ENCODE results near the gene USP26.
"Not testable (repeated sequence)": the region's sequence is repeated elsewhere in the genome, so short reads cannot be mapped to it uniquely, and the experiment has no call there.

USP26 gene

GRCh38 chrX:132983496-132983895 is 113.4 kb downstream of the USP26 start:
- Histone ChIP-seq H2AFZ (ENCODE audit: low read length) (no peak overlapping the region), H3K36me3 (ENCODE audit: insufficient read depth, low read length) (no peaks in the 10 kb centered on the region), H3K27me3 (ENCODE audit: insufficient read depth, low read length) (no peaks in the 10 kb centered on the region), H3K27ac (ENCODE audit: low read depth, low read length, poor library complexity, severe bottlenecking) (no peak overlapping the region), H3K9me2 (ENCODE audit: low read depth, low read length) (no peaks in the 10 kb centered on the region), H4K20me1 (ENCODE audit: insufficient read depth, low read length) (no peaks in the 10 kb centered on the region), H3K4me3 (ENCODE audit: low read depth, low read length, poor library complexity, severe bottlenecking) (no peak overlapping the region), H3K9ac (ENCODE audit: low read length) (no peak overlapping the region), H3K79me2 (ENCODE audit: insufficient read depth, low read length) (no peaks in the 10 kb centered on the region), H3K9me3 (ENCODE audit: low read length) (no peaks in the 10 kb centered on the region), H3F3A (ENCODE audit: insufficient read depth, low read length) (no peaks in the 10 kb centered on the region), H3K4me2 (ENCODE audit: low read length) (no peak overlapping the region), H3K4me1 (ENCODE audit: insufficient read depth, low read length, severe bottlenecking) (no peaks in the 10 kb centered on the region)
- TF ChIP-seq EZH2 (IDR thresholded peaks at IDR 0.05; ENCODE audit: borderline replicate concordance, low read length), result no peak
- TF ChIP-seq, protein P1, sequence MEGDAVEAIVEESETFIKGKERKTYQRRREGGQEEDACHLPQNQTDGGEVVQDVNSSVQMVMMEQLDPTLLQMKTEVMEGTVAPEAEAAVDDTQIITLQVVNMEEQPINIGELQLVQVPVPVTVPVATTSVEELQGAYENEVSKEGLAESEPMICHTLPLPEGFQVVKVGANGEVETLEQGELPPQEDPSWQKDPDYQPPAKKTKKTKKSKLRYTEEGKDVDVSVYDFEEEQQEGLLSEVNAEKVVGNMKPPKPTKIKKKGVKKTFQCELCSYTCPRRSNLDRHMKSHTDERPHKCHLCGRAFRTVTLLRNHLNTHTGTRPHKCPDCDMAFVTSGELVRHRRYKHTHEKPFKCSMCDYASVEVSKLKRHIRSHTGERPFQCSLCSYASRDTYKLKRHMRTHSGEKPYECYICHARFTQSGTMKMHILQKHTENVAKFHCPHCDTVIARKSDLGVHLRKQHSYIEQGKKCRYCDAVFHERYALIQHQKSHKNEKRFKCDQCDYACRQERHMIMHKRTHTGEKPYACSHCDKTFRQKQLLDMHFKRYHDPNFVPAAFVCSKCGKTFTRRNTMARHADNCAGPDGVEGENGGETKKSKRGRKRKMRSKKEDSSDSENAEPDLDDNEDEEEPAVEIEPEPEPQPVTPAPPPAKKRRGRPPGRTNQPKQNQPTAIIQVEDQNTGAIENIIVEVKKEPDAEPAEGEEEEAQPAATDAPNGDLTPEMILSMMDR (IDR thresholded peaks at IDR 0.05; ENCODE audit: low read length), result no peak

DNA sequence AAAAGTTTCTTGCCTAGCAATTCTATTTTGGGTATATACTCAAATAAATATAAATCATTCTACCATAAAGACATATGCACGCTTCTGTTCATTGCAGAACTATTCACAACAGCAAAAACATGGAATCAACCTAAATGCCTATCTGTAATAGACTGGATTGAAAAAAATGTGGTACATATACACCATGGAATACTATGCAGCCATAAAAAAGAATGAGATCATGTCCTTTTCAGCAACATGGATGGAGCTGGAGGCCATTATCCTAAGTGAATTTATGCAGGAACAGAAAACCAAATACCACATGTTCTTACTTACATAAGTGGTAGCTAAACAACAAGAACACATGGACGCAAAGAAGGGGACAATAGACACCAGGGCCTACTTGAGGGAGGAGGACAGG is 116.9 kb downstream of the USP26 start:
- not testable (repeated sequence) for H3K9me2 ChIP-seq (ENCODE audit: low read depth, low read length); H3K9ac ChIP-seq (ENCODE audit: low read length); H2AFZ ChIP-seq (ENCODE audit: low read length); H3K4me2 ChIP-seq (ENCODE audit: low read length); H3K79me2 ChIP-seq (ENCODE audit: insufficient read depth, low read length); H3K4me1 ChIP-seq (ENCODE audit: insufficient read depth, low read length, severe bottlenecking); H4K20me1 ChIP-seq (ENCODE audit: insufficient read depth, low read length); H3K27ac ChIP-seq (ENCODE audit: low read depth, low read length, poor library complexity, severe bottlenecking); H3K9me3 ChIP-seq (ENCODE audit: low read length); H3F3A ChIP-seq (ENCODE audit: insufficient read depth, low read length); H3K36me3 ChIP-seq (ENCODE audit: insufficient read depth, low read length); H3K27me3 ChIP-seq (ENCODE audit: insufficient read depth, low read length); H3K4me3 ChIP-seq (ENCODE audit: low read depth, low read length, poor library complexity, severe bottlenecking)

Measured in OCI-LY1 (cell line).